Subcutaneous adipose tissue (tissue), 4 donors: ENCODE measurements around the gene NELFB. TPM values are rescaled to one million over a fixed set of nuclear protein-coding genes. Genes with fewer than 3 reads are reported as not detected.

ENCODE experiments used
- total RNA-seq, 4 donors: library from RNA; depleted of rRNA; stranded (reverse); fragments of >200 nt; gene quantifications; one replicate each; pipeline ENCODE4 v1.1.0, GENCODE V29; 2016
- TF ChIP-seq, protein P1 (sequence below): fragments of 450-650 bp; IDR thresholded peaks from one replicate; pipeline ENCODE4 v1.5.1; 2016; ENCODE audit warnings: low read depth, mild to moderate bottlenecking, control low read depth, antibody characterized with exemption, moderate library complexity

The NELFB gene
- total RNA-seq, 4 donors from 2014 or later, result 19.4 to 37.0 (median 30.8) TPM

DNA sequence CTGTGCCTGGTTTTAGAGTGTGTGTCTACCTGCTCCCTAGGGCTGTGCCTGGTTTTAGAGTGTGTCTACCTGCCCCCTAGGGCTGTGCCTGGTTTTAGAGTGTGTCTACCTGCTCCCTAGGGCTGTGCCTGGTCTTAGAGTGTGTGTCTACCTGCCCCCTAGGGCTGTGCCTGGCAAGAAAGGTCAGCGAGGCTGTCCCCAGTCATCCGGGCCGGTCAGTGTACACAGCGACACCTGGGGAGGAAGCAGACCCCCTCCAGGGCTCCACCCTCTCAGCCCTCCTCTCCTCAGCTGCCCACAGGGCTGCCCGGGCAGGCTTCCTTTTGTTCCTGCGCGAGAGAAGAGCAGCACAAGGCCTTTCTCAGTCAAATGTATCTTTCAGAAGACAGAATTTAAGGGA is 42.8 kb downstream of the NELFB start:
- TF ChIP-seq, protein P1, sequence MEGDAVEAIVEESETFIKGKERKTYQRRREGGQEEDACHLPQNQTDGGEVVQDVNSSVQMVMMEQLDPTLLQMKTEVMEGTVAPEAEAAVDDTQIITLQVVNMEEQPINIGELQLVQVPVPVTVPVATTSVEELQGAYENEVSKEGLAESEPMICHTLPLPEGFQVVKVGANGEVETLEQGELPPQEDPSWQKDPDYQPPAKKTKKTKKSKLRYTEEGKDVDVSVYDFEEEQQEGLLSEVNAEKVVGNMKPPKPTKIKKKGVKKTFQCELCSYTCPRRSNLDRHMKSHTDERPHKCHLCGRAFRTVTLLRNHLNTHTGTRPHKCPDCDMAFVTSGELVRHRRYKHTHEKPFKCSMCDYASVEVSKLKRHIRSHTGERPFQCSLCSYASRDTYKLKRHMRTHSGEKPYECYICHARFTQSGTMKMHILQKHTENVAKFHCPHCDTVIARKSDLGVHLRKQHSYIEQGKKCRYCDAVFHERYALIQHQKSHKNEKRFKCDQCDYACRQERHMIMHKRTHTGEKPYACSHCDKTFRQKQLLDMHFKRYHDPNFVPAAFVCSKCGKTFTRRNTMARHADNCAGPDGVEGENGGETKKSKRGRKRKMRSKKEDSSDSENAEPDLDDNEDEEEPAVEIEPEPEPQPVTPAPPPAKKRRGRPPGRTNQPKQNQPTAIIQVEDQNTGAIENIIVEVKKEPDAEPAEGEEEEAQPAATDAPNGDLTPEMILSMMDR, result no peak

DNA sequence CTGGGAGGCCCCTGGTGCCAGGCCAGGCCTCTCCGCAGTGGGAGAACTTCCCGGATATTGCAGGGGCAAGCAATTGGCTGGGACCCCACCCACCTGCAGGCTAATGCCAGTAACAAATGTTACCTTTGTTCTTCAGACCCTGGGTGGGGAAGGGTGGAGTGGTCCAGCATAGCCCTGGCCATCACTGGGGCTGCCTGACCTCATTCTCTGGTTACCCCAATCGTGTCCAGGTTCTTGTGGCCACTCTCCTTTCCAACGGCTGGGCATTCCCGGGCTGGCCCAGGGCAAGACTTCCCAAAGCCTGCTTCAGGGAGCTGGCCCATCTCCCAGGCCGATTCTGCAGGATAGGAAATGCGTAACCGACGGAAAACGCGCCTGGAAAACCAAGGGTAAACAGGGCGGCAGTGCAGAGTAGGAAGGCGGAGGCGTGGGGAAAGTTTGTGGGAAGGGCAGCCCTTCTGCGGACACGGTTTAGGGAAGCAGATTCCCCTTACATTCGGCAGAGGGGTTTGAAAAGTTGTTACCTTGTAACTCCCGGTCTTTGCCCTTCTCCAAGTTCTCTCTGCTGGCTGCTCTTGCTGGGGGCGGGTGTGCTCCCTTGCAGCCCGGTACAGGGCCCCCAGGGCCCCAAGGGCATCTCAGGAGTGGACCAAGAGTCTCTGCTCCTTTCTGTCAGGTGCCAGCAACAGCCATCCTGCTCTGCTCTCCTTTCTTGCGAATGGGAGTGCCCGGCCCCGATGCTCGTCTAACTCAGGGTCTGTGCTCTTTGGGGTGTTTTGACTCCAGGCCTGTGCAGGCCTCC is 43.5 kb downstream of the NELFB start:
- TF ChIP-seq, protein P1, result no peak

DNA sequence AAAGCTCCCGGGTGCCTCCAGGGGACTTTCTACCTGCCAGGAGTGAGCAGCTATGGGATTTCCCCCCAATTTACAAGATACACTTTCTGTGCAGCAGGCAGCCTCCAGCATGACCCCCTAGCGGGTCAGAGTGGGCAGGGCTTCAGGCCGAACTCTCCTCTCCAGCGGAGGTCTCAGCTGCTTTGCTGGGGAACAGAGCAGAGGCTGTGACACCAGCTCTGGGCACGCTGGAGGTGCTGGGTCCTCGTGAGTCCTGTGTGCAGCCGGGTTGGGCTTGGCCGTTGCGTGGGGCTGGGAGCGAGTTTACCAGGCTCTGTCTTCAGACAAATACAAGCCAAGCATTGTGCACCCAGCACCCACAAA is 44.1 kb downstream of the NELFB start:
- TF ChIP-seq, protein P1, result no peak

DNA sequence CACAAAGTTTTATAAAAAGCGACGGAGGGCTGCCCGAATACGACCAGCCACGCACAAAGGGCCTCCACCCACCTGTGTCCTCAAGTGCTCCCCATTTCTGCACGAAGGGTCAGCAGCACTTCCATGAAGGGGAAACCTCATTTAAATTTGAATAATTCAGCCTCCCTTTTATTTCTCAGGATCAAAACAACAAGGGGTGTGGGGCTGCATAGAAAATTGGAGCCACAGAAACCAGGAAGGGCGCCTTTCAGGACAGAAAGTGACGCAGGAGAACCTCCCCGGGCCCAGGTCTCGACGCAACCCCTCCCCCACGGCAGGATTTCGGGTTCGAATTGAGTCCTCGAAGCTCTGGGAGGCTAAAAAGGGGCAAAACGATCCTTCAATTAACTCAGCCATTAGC is 44.8 kb downstream of the NELFB start:
- TF ChIP-seq, protein P1, result no peak

DNA sequence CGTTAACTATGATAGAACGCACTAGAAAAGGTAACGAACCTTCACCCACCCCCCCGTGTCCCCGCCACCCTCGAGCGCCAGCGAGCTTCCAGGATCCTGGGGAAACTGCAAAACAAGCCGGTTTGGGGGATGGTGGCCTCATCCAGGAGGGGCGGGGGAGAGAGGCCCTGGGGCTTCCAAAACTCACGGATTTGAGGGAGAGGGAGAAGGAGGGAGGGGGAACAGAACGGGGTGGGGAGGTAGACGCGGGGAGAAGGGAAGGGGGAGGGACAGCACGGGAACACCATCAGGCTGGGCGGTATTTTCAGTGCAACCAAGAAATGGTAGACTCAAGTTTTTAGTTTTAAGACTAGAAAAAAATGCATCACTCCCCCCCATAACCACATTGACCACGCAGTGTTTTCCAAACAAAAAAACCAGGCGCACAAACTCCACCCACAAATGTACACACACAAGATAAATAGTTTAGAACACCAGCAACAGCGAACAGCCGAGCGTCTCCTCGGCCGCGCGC is 45.5 kb downstream of the NELFB start:
- TF ChIP-seq, protein P1, result no peak

DNA sequence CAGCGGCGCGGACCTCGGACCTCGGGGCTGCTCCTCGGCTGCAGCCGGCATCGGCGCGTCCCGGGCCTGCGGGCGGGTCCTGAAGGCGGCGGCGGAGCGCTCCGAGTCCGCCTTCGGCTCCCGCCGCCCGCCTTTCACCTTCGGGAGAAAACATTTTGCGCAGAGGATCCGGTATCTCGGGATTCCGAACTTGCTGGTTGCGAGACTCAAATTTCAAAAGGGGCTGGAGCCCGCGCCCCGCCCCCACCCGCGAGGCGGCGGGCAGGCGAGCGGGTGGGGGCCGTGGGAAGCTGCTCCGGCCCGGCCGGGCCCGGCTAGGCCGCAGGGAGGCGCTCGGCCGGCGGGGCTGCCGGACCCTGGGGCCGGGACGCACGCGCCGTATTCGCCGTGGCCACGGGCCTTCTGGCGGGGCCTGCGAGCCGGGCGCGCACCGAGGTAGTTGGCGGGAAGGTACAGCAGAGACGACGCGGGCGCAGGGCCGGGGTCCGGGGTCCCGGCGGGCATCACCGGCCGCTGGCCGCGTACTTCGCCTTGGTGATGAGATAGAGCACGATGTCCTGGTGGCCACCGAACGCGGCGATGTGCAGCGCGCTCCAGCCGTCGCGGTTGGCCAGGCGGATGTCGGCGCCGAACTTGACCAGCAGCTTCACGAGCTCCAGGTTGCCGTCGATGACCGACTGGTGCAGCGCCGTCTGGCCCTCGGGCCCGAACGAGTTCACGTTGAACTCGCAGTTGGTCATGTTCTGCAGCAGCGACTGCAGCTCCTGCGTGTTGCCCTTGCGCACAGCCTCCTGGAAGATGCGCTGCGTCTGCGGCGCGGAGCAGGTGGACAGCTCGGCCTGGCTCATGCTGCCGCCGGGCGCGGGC is 46.2 kb downstream of the NELFB start:
- TF ChIP-seq, protein P1, result no peak

DNA sequence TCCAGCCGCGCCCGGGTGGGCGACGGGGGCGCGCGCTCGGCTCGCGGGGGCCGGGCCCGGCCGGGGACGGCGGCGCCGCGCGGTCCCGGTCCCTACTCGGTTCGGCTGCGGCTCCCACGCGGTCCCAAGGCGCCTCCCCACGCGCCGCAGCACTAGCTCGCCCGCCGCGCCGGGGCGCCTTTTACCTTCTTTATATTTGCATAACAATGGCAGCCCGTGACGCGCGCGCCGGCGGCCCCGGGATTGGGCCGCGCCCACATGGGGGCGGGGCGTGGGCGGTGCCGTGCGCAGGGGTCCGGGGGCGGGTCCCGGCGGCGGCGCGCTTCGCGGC is 47.0 kb downstream of the NELFB start, which contains the start of gene NRARP:
TSS of gene NRARP (minus strand) at position 154 of the 331 bp plus-strand sequence. CDS start 343 bp downstream, outside the sequence.
- TF ChIP-seq, protein P1, result no peak
